ENCODE data around the gene TRIM75.
"Not testable (repeated sequence)": the region's sequence is repeated elsewhere in the genome, so short reads cannot be mapped to it uniquely, and the experiment has no call there.

The TRIM75 gene

GRCh38 chr4:165027762-165028402, 25.8 kb upstream of the TRIM75 start:
- no peak overlapping the region for H3K9ac ChIP-seq (ENCODE audit: low read length)
- H3K9me3 ChIP-seq (ENCODE audit: control insufficient read depth, low read depth, low read length) = no peaks in the 10 kb centered on the region
- no peaks in the 10 kb centered on the region for H3K27me3 ChIP-seq (ENCODE audit: control insufficient read depth, insufficient read depth, low read length)
- no peak overlapping the region for H3K4me3 ChIP-seq (ENCODE audit: low read length)
- no peak overlapping the region for H3K27ac ChIP-seq (ENCODE audit: low read length)
- no peaks in the 10 kb centered on the region for H3K4me1 ChIP-seq (ENCODE audit: control insufficient read depth, low read depth, low read length)
- H3K36me3 ChIP-seq (ENCODE audit: control insufficient read depth, low read depth, low read length) = no peaks in the 10 kb centered on the region

- H3K36me3 ChIP-seq (ENCODE audit: control insufficient read depth, low read depth, low read length) = no peaks in the 10 kb centered on the region
- no peaks in the 10 kb centered on the region for H3K9me3 ChIP-seq (ENCODE audit: control insufficient read depth, low read depth, low read length)
- no peak within 1 kb of the TSS for H3K27ac ChIP-seq (ENCODE audit: low read length)
- H3K4me3 ChIP-seq (ENCODE audit: low read length) = no peak within 1 kb of the TSS
- H3K9ac ChIP-seq (ENCODE audit: low read length) = no peak within 1 kb of the TSS
- no peaks in the 10 kb centered on the region for H3K27me3 ChIP-seq (ENCODE audit: control insufficient read depth, insufficient read depth, low read length)
- no peaks in the 10 kb centered on the region for H3K4me1 ChIP-seq (ENCODE audit: control insufficient read depth, low read depth, low read length)
These were observed 22.0 kb upstream of the TRIM75 start, which contains the start of gene TRIM60 for GRCh38 chr4:165031436-165032211. TSS of gene TRIM60 (plus strand) at chr4:165031999. CDS start at chr4:165040073, 8,074 bp downstream.

GRCh38 chr4:165048170-165048569, 5.5 kb upstream of the TRIM75 start:
- Histone ChIP-seq H3K27me3 (ENCODE audit: control insufficient read depth, insufficient read depth, low read length) (no peaks in the 10 kb centered on the region), H3K4me3 (ENCODE audit: low read length) (no peak overlapping the region), H3K36me3 (ENCODE audit: control insufficient read depth, low read depth, low read length) (no peaks in the 10 kb centered on the region), H3K9me3 (ENCODE audit: control insufficient read depth, low read depth, low read length) (no peaks in the 10 kb centered on the region), H3K4me1 (ENCODE audit: control insufficient read depth, low read depth, low read length) (no peaks in the 10 kb centered on the region), H3K27ac (ENCODE audit: low read length) (no peak overlapping the region), H3K9ac (ENCODE audit: low read length) (no peak overlapping the region)

GRCh38 chr4:165052627-165053026, 1.0 kb upstream of the TRIM75 start:
- no peaks in the 10 kb centered on the region for H3K4me1 ChIP-seq (ENCODE audit: control insufficient read depth, low read depth, low read length)
- H3K27me3 ChIP-seq (ENCODE audit: control insufficient read depth, insufficient read depth, low read length) = no peaks in the 10 kb centered on the region
- H3K9ac ChIP-seq (ENCODE audit: low read length) = no peak overlapping the region
- no peaks in the 10 kb centered on the region for H3K9me3 ChIP-seq (ENCODE audit: control insufficient read depth, low read depth, low read length)
- H3K27ac ChIP-seq (ENCODE audit: low read length) = no peak overlapping the region
- H3K4me3 ChIP-seq (ENCODE audit: low read length) = no peak overlapping the region
- H3K36me3 ChIP-seq (ENCODE audit: control insufficient read depth, low read depth, low read length) = no peaks in the 10 kb centered on the region

- no peak overlapping the region for H3K27ac ChIP-seq (ENCODE audit: low read length)
- H3K4me3 ChIP-seq (ENCODE audit: low read length) = no peak overlapping the region
- H3K9me3 ChIP-seq (ENCODE audit: control insufficient read depth, low read depth, low read length) = no peaks in the 10 kb centered on the region
- H3K36me3 ChIP-seq (ENCODE audit: control insufficient read depth, low read depth, low read length) = no peaks in the 10 kb centered on the region
- H3K4me1 ChIP-seq (ENCODE audit: control insufficient read depth, low read depth, low read length) = no peaks in the 10 kb centered on the region
- H3K27me3 ChIP-seq (ENCODE audit: control insufficient read depth, insufficient read depth, low read length) = no peaks in the 10 kb centered on the region
- H3K9ac ChIP-seq (ENCODE audit: low read length) = no peak overlapping the region
These were observed 1.9 kb downstream of the TRIM75 start for GRCh38 chr4:165055601-165056000.

- H3K4me1 ChIP-seq (ENCODE audit: control insufficient read depth, low read depth, low read length) = no peaks in the 10 kb centered on the region
- H3K9ac ChIP-seq (ENCODE audit: low read length) = no peak overlapping the region
- no peaks in the 10 kb centered on the region for H3K36me3 ChIP-seq (ENCODE audit: control insufficient read depth, low read depth, low read length)
- H3K27me3 ChIP-seq (ENCODE audit: control insufficient read depth, insufficient read depth, low read length) = no peaks in the 10 kb centered on the region
- H3K9me3 ChIP-seq (ENCODE audit: control insufficient read depth, low read depth, low read length) = no peaks in the 10 kb centered on the region
- no peak overlapping the region for H3K27ac ChIP-seq (ENCODE audit: low read length)
- H3K4me3 ChIP-seq (ENCODE audit: low read length) = no peak overlapping the region
These were observed 5.0 kb downstream of the TRIM75 start for GRCh38 chr4:165058666-165059065.

GRCh38 chr4:165059386-165059785, 5.7 kb downstream of the TRIM75 start:
- no peaks in the 10 kb centered on the region for H3K27me3 ChIP-seq (ENCODE audit: control insufficient read depth, insufficient read depth, low read length)
- H3K27ac ChIP-seq (ENCODE audit: low read length) = no peak overlapping the region
- no peak overlapping the region for H3K9ac ChIP-seq (ENCODE audit: low read length)
- no peaks in the 10 kb centered on the region for H3K36me3 ChIP-seq (ENCODE audit: control insufficient read depth, low read depth, low read length)
- no peaks in the 10 kb centered on the region for H3K4me1 ChIP-seq (ENCODE audit: control insufficient read depth, low read depth, low read length)
- no peaks in the 10 kb centered on the region for H3K9me3 ChIP-seq (ENCODE audit: control insufficient read depth, low read depth, low read length)
- no peak overlapping the region for H3K4me3 ChIP-seq (ENCODE audit: low read length)

GRCh38 chr4:165060938-165061337, 7.3 kb downstream of the TRIM75 start:
- Histone ChIP-seq H3K4me1 (ENCODE audit: control insufficient read depth, low read depth, low read length) (no peaks in the 10 kb centered on the region), H3K36me3 (ENCODE audit: control insufficient read depth, low read depth, low read length) (no peaks in the 10 kb centered on the region), H3K27me3 (ENCODE audit: control insufficient read depth, insufficient read depth, low read length) (no peaks in the 10 kb centered on the region), H3K4me3 (ENCODE audit: low read length) (no peak overlapping the region), H3K9ac (ENCODE audit: low read length) (no peak overlapping the region), H3K9me3 (ENCODE audit: control insufficient read depth, low read depth, low read length) (no peaks in the 10 kb centered on the region), H3K27ac (ENCODE audit: low read length) (no peak overlapping the region)

GRCh38 chr4:165070560-165070959, 16.9 kb downstream of the TRIM75 start:
- no peaks in the 10 kb centered on the region for H3K9me3 ChIP-seq (ENCODE audit: control insufficient read depth, low read depth, low read length)
- H3K9ac ChIP-seq (ENCODE audit: low read length) = no peak overlapping the region
- no peak overlapping the region for H3K27ac ChIP-seq (ENCODE audit: low read length)
- no peaks in the 10 kb centered on the region for H3K36me3 ChIP-seq (ENCODE audit: control insufficient read depth, low read depth, low read length)
- H3K4me3 ChIP-seq (ENCODE audit: low read length) = no peak overlapping the region
- no peaks in the 10 kb centered on the region for H3K27me3 ChIP-seq (ENCODE audit: control insufficient read depth, insufficient read depth, low read length)
- H3K4me1 ChIP-seq (ENCODE audit: control insufficient read depth, low read depth, low read length) = peaks cover 5% of the 10 kb centered on the region

GRCh38 chr4:165073346-165073745, 19.7 kb downstream of the TRIM75 start:
- not testable (repeated sequence) for H3K4me3 ChIP-seq (ENCODE audit: low read length); H3K4me1 ChIP-seq (ENCODE audit: control insufficient read depth, low read depth, low read length); H3K9ac ChIP-seq (ENCODE audit: low read length); H3K27ac ChIP-seq (ENCODE audit: low read length); H3K27me3 ChIP-seq (ENCODE audit: control insufficient read depth, insufficient read depth, low read length); H3K9me3 ChIP-seq (ENCODE audit: control insufficient read depth, low read depth, low read length); H3K36me3 ChIP-seq (ENCODE audit: control insufficient read depth, low read depth, low read length)

GRCh38 chr4:165077034-165077578, 23.4 kb downstream of the TRIM75 start:
- no peaks in the 10 kb centered on the region for H3K9me3 ChIP-seq (ENCODE audit: control insufficient read depth, low read depth, low read length)
- H3K4me1 ChIP-seq (ENCODE audit: control insufficient read depth, low read depth, low read length) = peaks cover 5% of the 10 kb centered on the region
- no peaks in the 10 kb centered on the region for H3K27me3 ChIP-seq (ENCODE audit: control insufficient read depth, insufficient read depth, low read length)
- no peak overlapping the region for H3K9ac ChIP-seq (ENCODE audit: low read length)
- H3K36me3 ChIP-seq (ENCODE audit: control insufficient read depth, low read depth, low read length) = peaks cover 6% of the 10 kb centered on the region
- no peak overlapping the region for H3K4me3 ChIP-seq (ENCODE audit: low read length)
- H3K27ac ChIP-seq (ENCODE audit: low read length) = no peak overlapping the region
